Measurements from ENCODE around the gene MAEL.
"Not testable (repeated sequence)": the region's sequence is repeated elsewhere in the genome, so short reads cannot be mapped to it uniquely, and the experiment has no call there.

MAEL gene

GRCh38 chr1:166977951-166978350 is 11.1 kb upstream of the MAEL start:
- no peak for DNase-seq (ENCODE audit: low read depth in 3 of 3)

- no peak for DNase-seq (ENCODE audit: low read depth in 3 of 3)
These were observed 10.3 kb upstream of the MAEL start for GRCh38 chr1:166978821-166979220.

GRCh38 chr1:166980383-166980782 is 8.7 kb upstream of the MAEL start:
- DNase-seq (ENCODE audit: low read depth in 3 of 3): no peak

GRCh38 chr1:166980818-166981217 is 8.3 kb upstream of the MAEL start:
- DNase-seq (ENCODE audit: low read depth in 3 of 3): no peak

- no peak for DNase-seq (ENCODE audit: low read depth in 3 of 3)
These were observed 7.5 kb upstream of the MAEL start for GRCh38 chr1:166981589-166981988.

GRCh38 chr1:166999075-166999474 is 10.0 kb downstream of the MAEL start:
- DNase-seq (ENCODE audit: low read depth in 3 of 3): no peak

- DNase-seq (ENCODE audit: low read depth in 3 of 3): no peak
These were observed 10.5 kb downstream of the MAEL start for GRCh38 chr1:166999500-167000055.

GRCh38 chr1:167000546-167000945 is 11.5 kb downstream of the MAEL start:
- no peak for DNase-seq (ENCODE audit: low read depth in 3 of 3)

GRCh38 chr1:167002354-167002753 is 13.3 kb downstream of the MAEL start:
- no peak for DNase-seq (ENCODE audit: low read depth in 3 of 3)

- DNase-seq (ENCODE audit: low read depth in 3 of 3): no peak
These were observed 14.6 kb downstream of the MAEL start for GRCh38 chr1:167003711-167004110.

- DNase-seq (ENCODE audit: low read depth in 3 of 3): no peak
These were observed 22.6 kb downstream of the MAEL start for GRCh38 chr1:167011560-167012191.

GRCh38 chr1:167012570-167012969 is 23.5 kb downstream of the MAEL start:
- DNase-seq (ENCODE audit: low read depth in 3 of 3): no peak

GRCh38 chr1:167013108-167013929 is 24.2 kb downstream of the MAEL start:
- no peak for DNase-seq (ENCODE audit: low read depth in 3 of 3)

- DNase-seq (ENCODE audit: low read depth in 3 of 3): no peak
These were observed 27.1 kb downstream of the MAEL start for GRCh38 chr1:167016100-167016750.

- no peak for DNase-seq (ENCODE audit: low read depth in 3 of 3)
These were observed 33.3 kb downstream of the MAEL start for GRCh38 chr1:167022384-167022783.

- not testable (repeated sequence) for DNase-seq (ENCODE audit: low read depth in 3 of 3)
These were observed 40.5 kb downstream of the MAEL start for GRCh38 chr1:167029553-167029952.

- no peak for DNase-seq (ENCODE audit: low read depth in 3 of 3)
These were observed 44.6 kb downstream of the MAEL start for GRCh38 chr1:167033646-167034045.

GRCh38 chr1:167043752-167044488 is 54.8 kb downstream of the MAEL start:
- DNase-seq (ENCODE audit: low read depth in 3 of 3): peak; percentile 34 to 75 (median 42)

- DNase-seq (ENCODE audit: low read depth in 3 of 3): no peak
These were observed 62.8 kb downstream of the MAEL start for GRCh38 chr1:167051907-167052306.

GRCh38 chr1:167052389-167052788 is 63.3 kb downstream of the MAEL start:
- no peak for DNase-seq (ENCODE audit: low read depth in 3 of 3)

GRCh38 chr1:167054531-167054930 is 65.5 kb downstream of the MAEL start:
- DNase-seq (ENCODE audit: low read depth in 3 of 3): no peak
